WI38 (cell line): ENCODE measurements around the gene ARL8B.
A peak's percentile ranks its signal among the peaks of the same experiment; 100 is the strongest.

Experiments
- H3K4me3 ChIP-seq: 2 replicates; pipeline ENCODE4 v1.5.1; 2011; ENCODE audit warnings: low read depth, mild to moderate bottlenecking, control low read depth, low read length
- TF ChIP-seq, protein P1 (sequence below): IDR thresholded peaks from 2 replicates; pipeline ENCODE4 v1.5.1; 2012; ENCODE audit warnings: low read depth, mild to moderate bottlenecking, control low read depth, low read length

Gene ARL8B

DNA sequence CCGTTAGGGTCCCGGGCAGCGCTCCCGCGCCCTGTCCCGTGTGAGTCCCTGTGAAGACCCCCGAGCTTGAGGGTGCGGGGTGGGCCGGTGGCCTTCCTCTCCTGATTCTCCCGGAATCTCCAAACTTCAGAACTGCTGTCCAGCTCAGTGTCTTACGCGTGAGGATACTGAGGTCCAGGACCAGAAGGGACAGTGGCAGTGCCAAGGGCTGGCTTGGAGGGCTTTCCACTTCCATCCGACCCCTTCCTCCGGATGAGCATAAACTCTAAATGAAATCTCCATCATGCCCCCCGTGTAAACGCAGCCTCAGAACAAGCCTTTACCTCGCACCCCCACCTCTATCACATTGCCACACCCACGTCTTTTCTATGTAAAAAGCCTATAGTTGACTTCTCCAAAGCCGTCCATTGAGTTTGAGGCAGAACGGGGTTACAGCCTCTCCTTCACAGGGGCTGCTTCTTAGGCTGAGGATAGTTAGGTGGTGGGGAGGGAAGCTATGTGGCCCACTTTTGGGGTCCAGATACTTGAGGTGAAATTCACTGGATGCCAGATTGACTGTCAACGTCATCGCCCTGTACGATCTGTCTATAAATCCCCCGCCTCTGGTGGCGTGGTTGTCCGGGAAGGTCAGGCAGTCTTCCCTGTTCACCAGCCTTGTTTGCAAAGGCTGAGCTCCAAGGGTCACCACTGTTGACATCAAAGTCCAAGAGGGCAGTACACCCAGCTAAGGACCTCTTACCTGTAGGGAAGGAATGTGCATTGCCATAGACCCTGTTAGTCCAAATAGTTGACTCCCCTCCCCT lies 66.5 kb downstream of the ARL8B start:
- TF ChIP-seq, protein P1, sequence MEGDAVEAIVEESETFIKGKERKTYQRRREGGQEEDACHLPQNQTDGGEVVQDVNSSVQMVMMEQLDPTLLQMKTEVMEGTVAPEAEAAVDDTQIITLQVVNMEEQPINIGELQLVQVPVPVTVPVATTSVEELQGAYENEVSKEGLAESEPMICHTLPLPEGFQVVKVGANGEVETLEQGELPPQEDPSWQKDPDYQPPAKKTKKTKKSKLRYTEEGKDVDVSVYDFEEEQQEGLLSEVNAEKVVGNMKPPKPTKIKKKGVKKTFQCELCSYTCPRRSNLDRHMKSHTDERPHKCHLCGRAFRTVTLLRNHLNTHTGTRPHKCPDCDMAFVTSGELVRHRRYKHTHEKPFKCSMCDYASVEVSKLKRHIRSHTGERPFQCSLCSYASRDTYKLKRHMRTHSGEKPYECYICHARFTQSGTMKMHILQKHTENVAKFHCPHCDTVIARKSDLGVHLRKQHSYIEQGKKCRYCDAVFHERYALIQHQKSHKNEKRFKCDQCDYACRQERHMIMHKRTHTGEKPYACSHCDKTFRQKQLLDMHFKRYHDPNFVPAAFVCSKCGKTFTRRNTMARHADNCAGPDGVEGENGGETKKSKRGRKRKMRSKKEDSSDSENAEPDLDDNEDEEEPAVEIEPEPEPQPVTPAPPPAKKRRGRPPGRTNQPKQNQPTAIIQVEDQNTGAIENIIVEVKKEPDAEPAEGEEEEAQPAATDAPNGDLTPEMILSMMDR = no peak
- peak overlapping the region; percentile 93 for H3K4me3 ChIP-seq

DNA sequence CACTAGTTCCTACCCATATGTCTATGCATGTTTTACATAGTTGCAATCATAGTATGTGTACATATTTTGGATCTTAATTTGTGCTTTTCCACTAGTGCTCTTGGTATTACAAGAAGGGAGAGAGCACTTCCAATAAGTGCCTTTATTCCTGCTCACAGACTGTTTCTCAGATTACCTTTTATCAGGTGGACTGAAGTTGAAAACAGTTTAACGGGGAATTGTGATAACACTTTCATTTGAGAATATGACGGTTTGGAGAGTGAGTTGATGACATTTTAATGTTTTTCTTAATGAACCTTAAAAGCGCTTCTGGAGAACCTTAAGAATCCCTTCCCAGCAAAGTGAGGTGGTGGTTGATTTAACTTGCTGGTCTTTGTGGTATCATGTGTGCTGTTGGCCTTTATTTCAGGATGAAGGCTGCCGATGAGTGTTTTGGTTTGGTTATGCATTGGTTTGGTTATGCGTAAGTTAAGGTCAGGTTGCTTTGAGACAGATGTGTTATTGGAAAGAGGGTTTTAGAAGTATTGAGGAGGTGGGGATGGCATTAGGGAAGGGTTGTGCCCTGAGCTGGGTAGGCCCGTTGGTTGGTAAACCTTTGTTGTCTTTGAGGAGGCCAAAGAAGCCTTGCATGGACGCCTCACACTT lies 68.2 kb downstream of the ARL8B start:
- H3K4me3 ChIP-seq = no peak overlapping the region
- TF ChIP-seq, protein P1 = no peak

DNA sequence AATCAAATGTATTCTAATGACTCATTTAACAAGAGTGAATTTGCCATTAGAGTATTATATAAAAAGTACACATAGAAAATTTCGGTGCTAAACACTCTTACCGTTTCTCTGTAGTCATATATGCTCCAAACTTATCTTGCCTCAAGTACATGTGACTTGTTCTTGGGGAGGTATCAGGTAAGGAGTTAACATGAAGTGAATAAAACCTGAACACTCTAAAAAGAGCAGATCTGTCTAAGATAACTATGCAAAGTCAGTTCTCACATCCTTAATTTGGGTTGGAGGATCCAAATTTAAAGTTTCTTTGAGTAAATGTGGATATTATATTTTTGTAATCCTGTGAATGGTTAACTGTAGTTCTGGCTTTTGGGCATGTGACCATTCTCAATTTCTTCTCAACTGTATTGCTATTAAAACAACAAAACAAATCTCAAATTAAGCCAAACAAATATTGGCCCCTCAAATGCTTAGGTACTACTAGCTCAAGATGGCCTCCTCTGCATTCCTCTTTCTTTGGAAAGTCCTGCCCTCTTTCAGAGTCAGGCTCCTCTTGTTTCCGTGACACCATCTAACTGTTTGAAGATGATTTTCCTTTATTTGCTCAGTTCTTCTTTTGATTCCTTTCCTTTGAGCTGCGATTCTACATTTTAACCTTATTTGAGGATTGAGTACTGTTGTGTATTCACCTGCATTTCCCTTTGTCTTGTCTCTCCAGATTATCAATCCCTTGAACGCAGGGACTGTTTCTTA lies 69.6 kb downstream of the ARL8B start:
- no peak overlapping the region for H3K4me3 ChIP-seq
- TF ChIP-seq, protein P1 = no peak

DNA sequence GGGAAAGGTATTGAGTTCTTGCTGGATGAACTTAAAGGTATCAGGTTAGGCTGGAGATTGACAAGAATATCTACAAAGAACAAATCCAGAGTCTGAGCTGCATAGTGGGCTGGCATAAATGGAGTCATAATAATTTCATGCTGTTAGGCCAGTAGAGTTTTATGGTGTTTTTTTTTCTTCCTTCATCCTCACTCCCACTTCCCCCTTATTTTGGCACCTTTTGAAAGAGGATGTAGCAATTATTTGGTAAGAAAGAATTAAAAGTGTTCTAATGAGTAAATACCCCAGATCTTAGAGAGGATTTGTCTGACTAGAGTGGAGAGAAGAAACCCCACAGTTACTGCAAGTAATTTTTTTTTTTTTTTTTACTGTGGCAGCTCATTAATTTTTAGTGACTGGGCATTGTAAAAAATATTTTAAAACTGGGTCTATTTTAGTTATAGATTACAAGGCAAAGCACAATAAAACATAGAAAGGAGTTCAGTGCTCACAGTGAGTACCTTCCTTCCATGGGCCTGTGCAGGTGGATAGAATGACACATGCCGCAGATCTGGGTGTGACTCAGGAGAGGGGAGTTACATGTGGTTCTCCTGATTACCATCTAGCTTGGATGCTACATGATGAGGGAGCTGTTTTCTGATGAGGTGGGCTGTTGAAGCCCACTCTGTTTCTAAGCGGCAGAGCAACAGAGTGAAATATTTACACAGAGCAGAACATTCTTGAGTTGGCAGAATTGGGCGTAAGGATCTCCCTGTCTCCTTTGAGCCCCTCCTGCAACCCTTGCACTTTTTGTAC lies 70.7 kb downstream of the ARL8B start:
- TF ChIP-seq, protein P1 = no peak
- no peak overlapping the region for H3K4me3 ChIP-seq

DNA sequence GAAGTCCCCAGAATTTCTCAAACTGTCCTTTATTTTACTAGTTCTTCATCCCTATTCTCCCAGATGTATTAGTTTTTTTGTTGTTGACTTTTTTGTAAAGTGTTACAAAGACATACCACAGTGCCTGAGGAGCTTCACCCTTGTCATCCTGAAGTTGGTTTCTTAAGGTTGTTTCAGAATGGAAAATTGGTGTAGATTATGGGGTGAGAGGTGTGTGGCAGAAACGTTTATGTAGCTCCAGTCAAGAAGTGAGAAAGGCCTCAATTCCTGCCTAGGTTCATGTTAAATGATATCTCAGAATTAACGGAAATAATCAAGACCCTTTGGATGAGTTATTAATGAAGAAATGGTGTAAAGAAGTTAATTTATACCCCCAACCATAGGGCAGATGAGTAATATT lies 72.2 kb downstream of the ARL8B start:
- H3K4me3 ChIP-seq = no peak overlapping the region
- TF ChIP-seq, protein P1 = no peak

DNA sequence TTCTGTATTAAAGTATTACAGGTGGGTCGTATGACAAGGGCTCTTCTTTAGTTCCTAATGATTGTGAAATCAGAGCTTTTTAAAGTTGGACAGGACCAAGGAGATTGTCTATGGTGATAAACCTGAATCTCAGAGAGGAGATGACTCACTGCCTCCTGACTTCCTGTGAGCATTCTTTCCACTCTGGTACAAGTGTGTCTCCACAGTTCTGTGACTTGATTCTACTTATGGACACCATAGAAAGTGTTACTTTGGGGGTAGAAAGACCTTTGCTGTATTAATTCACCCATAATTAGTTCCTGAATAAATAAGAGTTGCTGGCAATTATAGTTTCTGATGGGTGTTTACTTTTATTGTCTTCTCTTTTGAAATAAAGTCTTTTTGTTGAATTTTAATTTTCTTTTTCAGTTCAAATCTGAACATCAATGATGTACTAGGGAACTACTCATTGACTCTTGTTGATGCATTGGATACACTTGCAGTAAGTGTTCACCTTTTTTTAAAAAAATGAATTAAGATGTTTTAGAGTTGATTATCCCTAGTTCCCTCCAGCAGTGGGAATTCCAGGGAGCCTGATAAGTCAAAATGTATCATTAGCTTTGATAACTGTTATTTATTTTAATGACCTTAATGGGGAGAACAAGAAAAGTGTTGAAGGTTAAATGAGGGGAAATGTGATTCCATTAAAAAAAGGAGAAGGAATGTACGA lies 72.9 kb downstream of the ARL8B start:
- no peak overlapping the region for H3K4me3 ChIP-seq
- TF ChIP-seq, protein P1 = no peak
